NT2/D1 (cell line): ENCODE results near the gene FARS2.

Experiments used
- SUZ12 ChIP-seq: IDR thresholded peaks from 2 replicates; pipeline ENCODE4 v1.6.1; 2011; ENCODE audit not compliant: insufficient read length, insufficient read depth; ENCODE audit errors: extremely low read depth
- YY1 ChIP-seq: IDR thresholded peaks from 2 replicates; pipeline ENCODE4 v1.6.1; 2011; ENCODE audit not compliant: insufficient read length, insufficient read depth

DNA sequence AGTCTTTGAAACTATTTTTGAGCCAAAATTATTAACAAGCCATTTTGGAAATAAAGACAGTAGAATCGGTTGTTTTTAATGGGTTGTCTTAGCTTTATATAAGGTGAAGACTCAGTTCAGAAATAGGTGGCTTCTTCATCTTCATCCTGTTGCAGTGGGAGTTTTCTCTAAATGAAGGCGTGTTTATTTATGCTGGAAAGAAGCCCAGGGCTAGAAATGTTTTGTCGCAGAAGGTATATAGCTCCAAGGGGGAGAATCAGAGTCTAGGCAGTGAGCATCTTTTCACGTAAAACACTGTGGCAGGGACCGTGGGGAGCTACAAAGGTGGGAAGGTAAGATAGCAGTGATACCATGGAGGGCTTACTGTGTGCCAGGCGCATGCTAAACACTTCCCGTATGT is 34.3 kb downstream of the FARS2 start:
- TF ChIP-seq SUZ12 = no peak
- TF ChIP-seq YY1 = no peak
